Ascending aorta (tissue), 2 donors: ENCODE measurements around the gene PDXK. TPM values are rescaled to one million over a fixed set of nuclear protein-coding genes. Genes with fewer than 3 reads are reported as not detected.

ENCODE experiments used
- DNase-seq, 2 donors: peaks; one replicate each; pipeline ENCODE4 v3.0.0-alpha.2; 2019; ENCODE audit warnings: low spot score in 2 of 2
- H3K27ac ChIP-seq, 2 donors: fragments of 200-600 bp; sonication (generic); one replicate each; pipeline ENCODE4 v1.5.1; 2016 to 2017; ENCODE audit warnings: mild to moderate bottlenecking in 1 of 2
- H3K27me3 ChIP-seq: fragments of 200-600 bp; sonication (generic); one replicate; pipeline ENCODE4 v1.5.1; 2017
- H3K36me3 ChIP-seq, 2 donors: fragments of 200-600 bp; sonication (generic); one replicate each; pipeline ENCODE4 v1.5.1; 2016
- H3K4me1 ChIP-seq, 2 donors: fragments of 200-600 bp; sonication (generic); one replicate each; pipeline ENCODE4 v1.5.1; 2016 to 2017; ENCODE audit warnings: mild to moderate bottlenecking in 1 of 2
- H3K4me3 ChIP-seq, 2 donors: fragments of 200-600 bp; sonication (generic); one replicate each; pipeline ENCODE4 v1.5.1; 2016 to 2017; ENCODE audit warnings: mild to moderate bottlenecking in 1 of 2
- H3K9me3 ChIP-seq, 2 donors: fragments of 200-600 bp; sonication (generic); one replicate each; pipeline ENCODE4 v1.5.1; 2016
- intact Hi-C: fragments of 100-400 bp; cut with DNase I; formaldehyde crosslinking; loops from one replicate; pipeline ENCODE4 v1.15.1; 2023
- total RNA-seq: library from RNA; depleted of rRNA; stranded (reverse); fragments of >200 nt; gene quantifications from one replicate; pipeline ENCODE4 v1.1.0, GENCODE V29; 2016
- TF ChIP-seq, protein P1 (sequence below), 3 experiments: fragments of 200-600 bp in 2 of 3; fragments of 450-650 bp in 1 of 3; sonication (generic) in 2 of 3; IDR thresholded peaks; one replicate each; pipeline ENCODE4 v1.5.1; 2016 to 2019; ENCODE audit warnings: antibody characterized with exemption in 3 of 3, mild to moderate bottlenecking in 1 of 3, moderate library complexity in 1 of 3

PDXK gene
- total RNA-seq, 1 donor from 2014 or later: 102 TPM

- no peak for DNase-seq
- Histone ChIP-seq H3K4me3 (no peak overlapping the region), H3K4me1 (no peaks in the 10 kb centered on the region), H3K27ac (no peak overlapping the region), H3K36me3 (peaks cover 88 to 95% of the 10 kb centered on the region in 2 donors), H3K9me3 (no peaks in the 10 kb centered on the region), H3K27me3 (no peaks in the 10 kb centered on the region)
- TF ChIP-seq, protein P1, sequence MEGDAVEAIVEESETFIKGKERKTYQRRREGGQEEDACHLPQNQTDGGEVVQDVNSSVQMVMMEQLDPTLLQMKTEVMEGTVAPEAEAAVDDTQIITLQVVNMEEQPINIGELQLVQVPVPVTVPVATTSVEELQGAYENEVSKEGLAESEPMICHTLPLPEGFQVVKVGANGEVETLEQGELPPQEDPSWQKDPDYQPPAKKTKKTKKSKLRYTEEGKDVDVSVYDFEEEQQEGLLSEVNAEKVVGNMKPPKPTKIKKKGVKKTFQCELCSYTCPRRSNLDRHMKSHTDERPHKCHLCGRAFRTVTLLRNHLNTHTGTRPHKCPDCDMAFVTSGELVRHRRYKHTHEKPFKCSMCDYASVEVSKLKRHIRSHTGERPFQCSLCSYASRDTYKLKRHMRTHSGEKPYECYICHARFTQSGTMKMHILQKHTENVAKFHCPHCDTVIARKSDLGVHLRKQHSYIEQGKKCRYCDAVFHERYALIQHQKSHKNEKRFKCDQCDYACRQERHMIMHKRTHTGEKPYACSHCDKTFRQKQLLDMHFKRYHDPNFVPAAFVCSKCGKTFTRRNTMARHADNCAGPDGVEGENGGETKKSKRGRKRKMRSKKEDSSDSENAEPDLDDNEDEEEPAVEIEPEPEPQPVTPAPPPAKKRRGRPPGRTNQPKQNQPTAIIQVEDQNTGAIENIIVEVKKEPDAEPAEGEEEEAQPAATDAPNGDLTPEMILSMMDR (IDR thresholded peaks at IDR 0.05): no peak
- intact Hi-C loops: no loop called here
Measured at GRCh38 chr21:43748622-43749021, 29.7 kb downstream of the PDXK start.

GRCh38 chr21:43749651-43750262 lies 30.8 kb downstream of the PDXK start:
- H3K36me3 ChIP-seq: peaks cover 86 to 95% of the 10 kb centered on the region in 2 donors

DNA sequence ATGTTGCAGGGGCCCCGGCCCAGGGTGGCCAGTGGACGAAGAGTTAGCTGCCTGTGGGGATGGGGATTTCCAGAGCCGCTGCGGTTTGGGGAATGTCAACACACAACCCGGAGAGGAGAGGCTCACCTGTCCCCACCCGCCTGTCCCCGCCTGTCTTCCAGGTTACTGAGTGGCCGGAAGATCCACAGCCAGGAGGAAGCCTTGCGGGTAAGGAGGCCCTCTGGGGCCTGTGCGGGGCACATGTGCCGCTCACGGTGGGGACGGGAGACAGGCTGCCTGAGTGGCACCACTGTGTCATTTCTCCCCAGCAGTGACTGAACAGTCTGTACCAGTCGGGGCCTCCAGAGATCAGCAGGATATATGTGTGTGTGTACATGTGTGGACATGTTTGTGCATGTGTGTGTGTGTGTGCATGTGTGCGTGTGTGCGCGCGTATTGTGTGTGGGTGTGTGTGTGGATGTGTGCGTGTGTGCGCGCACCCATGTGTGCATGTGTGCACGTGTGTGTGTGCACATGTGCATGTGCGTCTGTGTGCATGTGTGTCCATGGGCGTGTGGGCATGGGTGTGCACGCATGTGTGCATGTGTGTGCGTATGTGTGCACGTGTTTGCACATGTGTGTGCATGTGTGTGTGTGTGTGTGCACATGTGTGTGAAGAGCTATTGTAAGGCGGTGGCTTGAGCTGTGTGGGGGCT lies 31.6 kb downstream of the PDXK start:
- Histone ChIP-seq H3K4me3 (no peak overlapping the region), H3K27ac (no peak overlapping the region), H3K27me3 (no peaks in the 10 kb centered on the region), H3K9me3 (no peaks in the 10 kb centered on the region), H3K36me3 (peaks cover 84 to 96% of the 10 kb centered on the region in 2 donors), H3K4me1 (no peaks in the 10 kb centered on the region)
- TF ChIP-seq, protein P1 (IDR thresholded peaks at IDR 0.05): no peak
- intact Hi-C loops: no loop called here
- no peak for DNase-seq

More at GRCh38 chr21:43749651-43750262, 30.8 kb downstream of the PDXK start:
- TF ChIP-seq, protein P1 (IDR thresholded peaks at IDR 0.05): no peak
- Histone ChIP-seq H3K27ac (no peak overlapping the region), H3K4me3 (no peak overlapping the region), H3K27me3 (no peaks in the 10 kb centered on the region), H3K4me1 (no peaks in the 10 kb centered on the region), H3K9me3 (no peaks in the 10 kb centered on the region)
- no peak for DNase-seq
- intact Hi-C loops: no loop called here

DNA sequence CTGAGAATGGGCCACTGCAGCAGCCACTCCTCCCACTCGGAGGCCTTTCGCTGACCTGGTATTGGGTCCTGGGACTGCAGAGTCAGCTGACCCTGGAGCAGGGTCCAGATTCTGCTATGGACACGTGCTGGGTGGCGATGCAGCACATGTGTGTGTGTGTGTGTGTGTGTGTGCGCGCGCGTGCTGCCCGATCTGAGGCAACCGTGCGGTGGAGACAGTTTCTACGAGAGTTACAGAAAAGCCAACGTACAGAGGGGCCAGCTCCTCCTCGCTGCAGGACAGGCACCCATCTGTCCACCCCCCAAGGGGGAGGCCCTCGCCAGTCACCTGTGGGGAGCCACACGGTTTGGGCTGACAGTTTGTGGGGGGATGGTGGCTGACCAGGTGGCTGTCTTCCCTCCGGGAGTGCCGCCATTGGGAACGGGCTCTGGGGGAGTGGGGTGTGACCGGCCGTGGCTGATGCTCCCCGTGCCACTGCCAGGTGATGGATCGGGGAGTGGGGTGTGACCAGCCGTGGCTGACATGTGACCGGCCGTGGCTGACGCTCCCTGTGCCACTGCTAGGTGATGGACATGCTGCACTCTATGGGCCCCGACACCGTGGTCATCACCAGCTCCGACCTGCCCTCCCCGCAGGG lies 33.1 kb downstream of the PDXK start:
- Histone ChIP-seq H3K27me3 (no peaks in the 10 kb centered on the region), H3K4me1 (peaks cover under 1 to 6% of the 10 kb centered on the region in 2 donors), H3K4me3 (no peak overlapping the region), H3K9me3 (no peaks in the 10 kb centered on the region), H3K27ac (no peak overlapping the region), H3K36me3 (peaks cover 85 to 96% of the 10 kb centered on the region in 2 donors)
- TF ChIP-seq, protein P1 (IDR thresholded peaks at IDR 0.05): no peak
- no peak for DNase-seq
- intact Hi-C loops: no loop called here

- TF ChIP-seq, protein P1 (IDR thresholded peaks at IDR 0.05): no peak
- no peaks in the 10 kb centered on the region for H3K9me3 ChIP-seq
- intact Hi-C loops: no loop called here
- peaks cover 76 to 89% of the 10 kb centered on the region in 2 donors for H3K36me3 ChIP-seq
- H3K4me1 ChIP-seq: peaks cover 9 to 14% of the 10 kb centered on the region in 2 donors
- no peak for DNase-seq
- H3K27ac ChIP-seq: no peak overlapping the region
- no peak overlapping the region for H3K4me3 ChIP-seq
- no peaks in the 10 kb centered on the region for H3K27me3 ChIP-seq
Measured at GRCh38 chr21:43752758-43753438, 34.0 kb downstream of the PDXK start.
